GM23338 (cell line): ENCODE data around the gene PSMC4. TPM values are rescaled to one million over a fixed set of nuclear protein-coding genes. Genes with fewer than 3 reads are reported as not detected.

Experiments
- ATAC-seq: fragments of 200-7000 bp; cut with Tn5 transposase; 3 replicates; pipeline ENCODE4 v1.9.1; 2020
- DNase-seq: peaks from one replicate; pipeline ENCODE4 v3.0.0-alpha.2; 2015; ENCODE audit warnings: low spot score
- H2AFZ ChIP-seq: fragments of 200-600 bp; sonication (generic); 2 replicates; pipeline ENCODE4 v1.8.0; 2016; ENCODE audit warnings: antibody characterized with exemption, mild to moderate bottlenecking, moderate library complexity
- H3F3A ChIP-seq: fragments of 200-600 bp; sonication (generic); replicated peaks from 2 replicates; pipeline ENCODE4 v1.8.0; 2017; ENCODE audit warnings: antibody characterized with exemption, mixed run types, low read depth
- H3K27ac ChIP-seq: fragments of 200-600 bp; sonication (generic); 2 replicates; pipeline ENCODE4 v1.6.1; 2016; ENCODE audit warnings: low read depth
- H3K27me3 ChIP-seq: fragments of 200-600 bp; sonication (generic); 2 replicates; pipeline ENCODE4 v1.8.0; 2016; ENCODE audit warnings: mild to moderate bottlenecking, mixed run types, moderate library complexity; ENCODE audit not compliant: insufficient read depth
- H3K36me3 ChIP-seq: fragments of 200-600 bp; sonication (generic); 2 replicates; pipeline ENCODE4 v1.8.0; 2016; ENCODE audit warnings: mild to moderate bottlenecking; ENCODE audit not compliant: insufficient read depth
- H3K4me1 ChIP-seq: fragments of 200-600 bp; sonication (generic); 2 replicates; pipeline ENCODE4 v1.8.0; 2016; ENCODE audit warnings: mild to moderate bottlenecking, moderate library complexity; ENCODE audit not compliant: insufficient read depth
- H3K4me2 ChIP-seq: fragments of 200-600 bp; sonication (generic); 2 replicates; pipeline ENCODE4 v1.7.1; 2017; ENCODE audit warnings: mixed run types
- H3K4me3 ChIP-seq: fragments of 200-600 bp; sonication (generic); 2 replicates; pipeline ENCODE4 v1.6.1; 2016; ENCODE audit warnings: mixed run types
- H3K79me2 ChIP-seq: fragments of 200-600 bp; sonication (generic); replicated peaks from 2 replicates; pipeline ENCODE4 v1.8.0; 2017; ENCODE audit warnings: mild to moderate bottlenecking; ENCODE audit not compliant: insufficient read depth
- H3K9me2 ChIP-seq: fragments of 200-600 bp; sonication (generic); 2 replicates; pipeline ENCODE4 v1.8.0; 2017; ENCODE audit not compliant: insufficient read depth
- H4K20me1 ChIP-seq: fragments of 200-600 bp; sonication (generic); replicated peaks from 2 replicates; pipeline ENCODE4 v1.8.0; 2017; ENCODE audit warnings: mild to moderate bottlenecking; ENCODE audit not compliant: insufficient read depth
- H3K27ac Mint-ChIP-seq: 2 replicates; pipeline ENCODE4 v1.8.0; 2020; ENCODE audit warnings: inconsistent platforms, mild to moderate bottlenecking, moderate library complexity, mixed read lengths
- H3K27me3 Mint-ChIP-seq: 3 replicates; pipeline ENCODE4 v1.8.0; 2022; ENCODE audit warnings: low read depth, mild to moderate bottlenecking, moderate library complexity, mixed read lengths, inconsistent platforms; ENCODE audit not compliant: insufficient read depth, poor library complexity
- H3K36me3 Mint-ChIP-seq: 3 replicates; pipeline ENCODE4 v1.8.0; 2021; ENCODE audit warnings: low read depth, mild to moderate bottlenecking, inconsistent platforms, moderate library complexity, mixed read lengths
- H3K4me1 Mint-ChIP-seq: 3 replicates; pipeline ENCODE4 v1.8.0; 2020; ENCODE audit warnings: mild to moderate bottlenecking, inconsistent platforms, mixed read lengths
- H3K4me3 Mint-ChIP-seq: 3 replicates; pipeline ENCODE4 v1.8.0; 2021; ENCODE audit warnings: moderate library complexity, mild to moderate bottlenecking, inconsistent platforms, mixed read lengths
- H3K9me3 Mint-ChIP-seq: 3 replicates; pipeline ENCODE4 v1.8.0; 2020; ENCODE audit warnings: moderate library complexity, mild to moderate bottlenecking, inconsistent platforms, mixed read lengths
- CTCF ChIP-seq, 2 experiments: fragments of 200-600 bp in 1 of 2; sonication (generic) in 1 of 2; conservative IDR thresholded peaks; 2 replicates each; pipeline versions ENCODE4 v1.5.1 to v1.6.1; 2016 to 2017; ENCODE audit warnings: antibody characterized with exemption in 2 of 2, low read depth in 2 of 2, mild to moderate bottlenecking in 2 of 2, moderate library complexity in 1 of 2
- ETS1 ChIP-seq: IDR thresholded peaks from 2 replicates; pipeline ENCODE4 v1.6.1; 2016; ENCODE audit warnings: antibody characterized with exemption
- EZH2 ChIP-seq: fragments of 200-600 bp; sonication (generic); IDR thresholded peaks from one replicate; pipeline ENCODE4 v1.8.0; 2017; ENCODE audit warnings: antibody characterized with exemption, mild to moderate bottlenecking, low read depth; ENCODE audit not compliant: unreplicated experiment
- EZH2phosphoT487 ChIP-seq: fragments of 200-600 bp; sonication (generic); IDR thresholded peaks from one replicate; pipeline ENCODE4 v1.8.1; 2018; ENCODE audit warnings: antibody characterized with exemption; ENCODE audit not compliant: unreplicated experiment
- NANOG ChIP-seq: IDR thresholded peaks from 2 replicates; pipeline ENCODE4 v1.6.1; 2016; ENCODE audit warnings: antibody characterized with exemption, borderline replicate concordance
- POLR2AphosphoS5 ChIP-seq: IDR thresholded peaks from 2 replicates; pipeline ENCODE4 v1.6.1; 2016; ENCODE audit warnings: antibody characterized with exemption, low read depth
- REST ChIP-seq: IDR thresholded peaks from one replicate; pipeline ENCODE4 v1.6.1; 2018; ENCODE audit warnings: antibody characterized with exemption; ENCODE audit not compliant: unreplicated experiment
- STAT1 ChIP-seq: IDR thresholded peaks from one replicate; pipeline ENCODE4 v1.6.1; 2016; ENCODE audit warnings: antibody characterized with exemption; ENCODE audit not compliant: unreplicated experiment
- ZNF114 ChIP-seq: fragments of 250-450 bp; sonication (Bioruptor Pico); IDR thresholded peaks from 2 replicates; pipeline ENCODE4 v1.5.0; 2020; ENCODE audit warnings: mild to moderate bottlenecking, moderate library complexity
- ZNF331 ChIP-seq: fragments of 250-450 bp; sonication (Bioruptor Pico); IDR thresholded peaks from 2 replicates; pipeline ENCODE4 v1.5.0; 2020; ENCODE audit warnings: low read depth, mild to moderate bottlenecking, moderate library complexity
- polyA plus RNA-seq: library from polyadenylated mRNA; unstranded; fragments of >200 nt; fragmentation: Nextera tagmentation; extraction: Ambion mirVana; gene quantifications from 2 replicates; pipeline ENCODE4 v1.2.1, GENCODE V29; 2016
- total RNA-seq: library from RNA; depleted of rRNA; stranded (reverse); fragments of >200 nt; shearing (Covaris generic); gene quantifications from 2 replicates; pipeline ENCODE4 v1.2.3, GENCODE V29; 2014

Gene PSMC4
- total and polyA plus RNA-seq, 2 experiments from 2014 or later = 135 to 147 TPM

GRCh38 chr19:39940221-39940833 is 30.6 kb upstream of the PSMC4 start:
- Histone ChIP-seq H2AFZ (no peak overlapping the region), H3K4me2 (no peak overlapping the region), H3K36me3 (no peaks in the 10 kb centered on the region), H3K79me2 (no peaks in the 10 kb centered on the region), H4K20me1 (no peaks in the 10 kb centered on the region), H3K4me1 (no peaks in the 10 kb centered on the region), H3K27me3 (no peaks in the 10 kb centered on the region), H3K4me3 (no peak overlapping the region), H3K9me2 (no peaks in the 10 kb centered on the region), H3K27ac (no peak overlapping the region), H3F3A (no peaks in the 10 kb centered on the region)
- TF ChIP-seq EZH2 = no peak
- no peak for TF ChIP-seq NANOG
- no peak for TF ChIP-seq POLR2AphosphoS5
- no peak for TF ChIP-seq CTCF (conservative IDR thresholded peaks at IDR 0.05; ENCODE audit: low read depth in 2 of 2)
- TF ChIP-seq STAT1 = no peak
- TF ChIP-seq ZNF114 (CRISPR knock-in tag) = no peak
- no peak for TF ChIP-seq ETS1
- H3K36me3 Mint-ChIP-seq = no peaks in the 10 kb centered on the region
- H3K4me3 Mint-ChIP-seq = no peak overlapping the region
- H3K27me3 Mint-ChIP-seq = peaks cover 2% of the 10 kb centered on the region
- no peak overlapping the region for H3K27ac Mint-ChIP-seq
- no peak for ATAC-seq
- no peak for DNase-seq
- no peaks in the 10 kb centered on the region; the same call in 2 of the 3 replicates for H3K9me3 Mint-ChIP-seq
- H3K4me1 Mint-ChIP-seq = peaks cover 14% of the 10 kb centered on the region

- no peaks in the 10 kb centered on the region for H3K9me2 ChIP-seq
- no peaks in the 10 kb centered on the region for H3K27me3 ChIP-seq
- Mint-ChIP-seq H3K4me1 (peaks cover 14% of the 10 kb centered on the region), H3K9me3 (no peaks in the 10 kb centered on the region; the same call in 2 of the 3 replicates), H3K4me3 (no peak overlapping the region), H3K27me3 (peaks cover 2% of the 10 kb centered on the region), H3K27ac (no peak overlapping the region), H3K36me3 (no peaks in the 10 kb centered on the region)
- no peaks in the 10 kb centered on the region for H3K4me1 ChIP-seq
- H2AFZ ChIP-seq = no peak overlapping the region
- H4K20me1 ChIP-seq = no peaks in the 10 kb centered on the region
- TF ChIP-seq ZNF331 (CRISPR knock-in tag) (no peak), REST (no peak), EZH2phosphoT487 (no peak), ETS1 (no peak)
- H3K27ac ChIP-seq = no peak overlapping the region
- no peaks in the 10 kb centered on the region for H3F3A ChIP-seq
- H3K4me3 ChIP-seq = no peak overlapping the region
- H3K36me3 ChIP-seq = no peaks in the 10 kb centered on the region
- H3K4me2 ChIP-seq = no peak overlapping the region
- ATAC-seq (no peak), DNase-seq (no peak)
- H3K79me2 ChIP-seq = no peaks in the 10 kb centered on the region
Measured at GRCh38 chr19:39941151-39941550, 29.8 kb upstream of the PSMC4 start.
